HG02588 (cell line): Measurements from ENCODE around the gene SSR4.
"Not testable (repeated sequence)": the region's sequence is repeated elsewhere in the genome, so short reads cannot be mapped to it uniquely, and the experiment has no call there.

Experiments used
- ATAC-seq: cut with Tn5 transposase; IDR thresholded peaks from one replicate; pipeline ENCODE4 v1.9.1; 2021; ENCODE audit warnings: mild to moderate bottlenecking, moderate library complexity; ENCODE audit not compliant: unreplicated experiment

SSR4 gene

GRCh38 chrX:153794018-153794896, at the start of gene SSR4, which contains the start of gene IDH3G:
SSR4 (plus strand) TSS chrX:153794668; CDS start chrX:153794688, 20 bp downstream.
IDH3G (minus strand) TSS chrX:153794375; CDS start chrX:153794326, 49 bp downstream.
- peak; percentile 88 for ATAC-seq

- not testable (repeated sequence) for ATAC-seq
Measured at GRCh38 chrX:153745067-153745433, 49.4 kb upstream of the SSR4 start.

GRCh38 chrX:153746359-153746758, 48.1 kb upstream of the SSR4 start:
- ATAC-seq = no peak

GRCh38 chrX:153746991-153747390, 47.5 kb upstream of the SSR4 start:
- not testable (repeated sequence) for ATAC-seq

GRCh38 chrX:153749017-153749416, 45.5 kb upstream of the SSR4 start:
- ATAC-seq = not testable (repeated sequence)

- ATAC-seq = no peak
Measured at GRCh38 chrX:153750127-153750774, 44.2 kb upstream of the SSR4 start.

- ATAC-seq = no peak
Measured at GRCh38 chrX:153755136-153755535, 39.3 kb upstream of the SSR4 start.

GRCh38 chrX:153761863-153762262, 32.6 kb upstream of the SSR4 start:
- ATAC-seq = no peak

- no peak for ATAC-seq
Measured at GRCh38 chrX:153762626-153763173, 31.8 kb upstream of the SSR4 start.

GRCh38 chrX:153763298-153763932, 31.1 kb upstream of the SSR4 start:
- ATAC-seq = no peak

GRCh38 chrX:153763989-153764755, 30.3 kb upstream of the SSR4 start, which contains the start of gene PLXNB3:
PLXNB3 (plus strand) TSS chrX:153764249; CDS start chrX:153765536, 1,287 bp downstream.
- no peak for ATAC-seq

- ATAC-seq = no peak
Measured at GRCh38 chrX:153764786-153765137, 29.7 kb upstream of the SSR4 start.

- no peak for ATAC-seq
Measured at GRCh38 chrX:153765138-153766079, 29.1 kb upstream of the SSR4 start.

- no peak for ATAC-seq
Measured at GRCh38 chrX:153766098-153766817, 28.2 kb upstream of the SSR4 start.

GRCh38 chrX:153766871-153767673, 27.4 kb upstream of the SSR4 start:
- ATAC-seq = no peak

- ATAC-seq = no peak
Measured at GRCh38 chrX:153767674-153768055, 26.8 kb upstream of the SSR4 start.

- ATAC-seq = no peak
Measured at GRCh38 chrX:153768311-153769157, 25.9 kb upstream of the SSR4 start.
